Measurements from ENCODE around the gene TMPRSS6.
"Not testable (repeated sequence)": the region's sequence is repeated elsewhere in the genome, so short reads cannot be mapped to it uniquely, and the experiment has no call there.

The TMPRSS6 gene

DNA sequence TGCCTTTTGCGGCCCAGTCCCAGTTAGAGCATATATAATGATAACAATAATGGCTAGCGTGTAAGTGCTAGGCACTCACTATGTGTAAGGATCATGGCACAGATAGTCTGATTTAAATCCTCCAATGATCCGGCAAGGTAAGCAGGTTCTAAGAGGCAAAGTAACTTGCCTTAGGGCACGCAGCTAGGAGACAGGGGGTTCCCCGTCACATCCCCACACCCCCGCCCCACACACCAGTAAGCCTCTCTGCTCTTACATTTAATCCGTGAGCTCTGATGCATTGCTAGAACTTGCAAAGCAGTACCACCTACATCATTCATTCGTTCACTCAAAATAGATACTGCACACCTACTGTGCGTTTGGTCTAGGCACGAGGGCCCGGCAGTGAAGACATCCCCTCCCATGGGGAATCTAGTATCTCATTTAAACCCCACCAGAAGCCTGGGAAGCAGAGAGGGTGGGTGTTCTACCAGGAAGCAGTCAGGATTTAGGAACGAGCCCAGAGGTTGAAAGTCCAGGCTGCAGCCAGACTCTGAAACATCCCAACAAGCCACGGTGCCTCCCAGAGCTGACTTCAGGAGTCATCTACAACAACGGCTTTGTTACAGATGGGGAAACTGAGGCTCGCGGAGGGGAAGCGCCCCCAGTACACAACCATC is 20.6 kb downstream of the TMPRSS6 start:
- no peak for DNase-seq (ENCODE audit: low read depth, low spot score)

- DNase-seq (ENCODE audit: low read depth, low spot score): no peak
Observed at GRCh38 chr22:37088108-37088605, 21.4 kb downstream of the TMPRSS6 start.

DNA sequence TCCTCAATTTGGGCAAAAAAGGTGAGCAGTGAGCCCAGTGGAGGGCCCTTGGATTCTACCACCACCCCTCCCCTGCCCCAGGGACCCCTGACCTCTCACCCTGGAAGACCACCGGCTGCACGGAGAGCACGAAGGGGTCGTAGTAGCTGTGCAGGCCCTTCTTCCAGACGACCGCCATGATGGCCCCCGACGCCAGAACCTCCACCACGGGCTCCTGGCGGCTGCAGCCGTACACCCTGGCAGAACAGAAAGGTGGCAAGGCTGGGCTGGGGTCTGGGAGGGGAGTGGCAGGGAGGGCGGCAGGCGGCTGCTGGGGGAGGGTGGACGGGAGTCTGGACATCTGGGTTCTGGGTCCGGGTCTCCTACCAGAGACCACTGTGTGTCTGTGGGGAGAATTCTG is 23.3 kb downstream of the TMPRSS6 start:
- DNase-seq (ENCODE audit: low read depth, low spot score): no peak

GRCh38 chr22:37084385-37084784 is 25.1 kb downstream of the TMPRSS6 start:
- DNase-seq (ENCODE audit: low read depth, low spot score): no peak

- DNase-seq (ENCODE audit: low read depth, low spot score): no peak
Observed at GRCh38 chr22:37083914-37084313, 25.6 kb downstream of the TMPRSS6 start.

- no peak for DNase-seq (ENCODE audit: low read depth, low spot score)
Observed at GRCh38 chr22:37082251-37082873, 27.2 kb downstream of the TMPRSS6 start.

GRCh38 chr22:37080838-37081237 is 28.7 kb downstream of the TMPRSS6 start:
- no peak for DNase-seq (ENCODE audit: low read depth, low spot score)

DNA sequence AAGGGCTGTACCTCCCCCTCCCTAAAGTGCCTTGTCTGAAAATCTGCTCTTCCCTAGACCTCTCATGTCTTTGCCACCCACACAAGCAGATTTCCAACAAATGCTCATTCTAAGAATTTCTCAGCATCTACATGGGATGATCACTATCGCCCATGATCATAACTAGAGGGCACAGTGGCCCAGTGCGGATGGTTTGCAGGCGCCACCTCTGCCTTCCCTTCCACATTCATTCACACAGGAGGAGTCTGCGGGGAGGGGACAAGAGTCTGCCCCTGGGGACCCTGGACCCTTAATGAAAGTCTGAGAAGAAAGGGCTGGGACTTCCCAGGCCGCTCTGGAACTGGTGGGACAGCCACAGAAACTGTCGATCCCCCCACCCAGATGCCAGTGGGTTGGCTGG is 29.1 kb downstream of the TMPRSS6 start:
- DNase-seq (ENCODE audit: low read depth, low spot score): no peak

DNA sequence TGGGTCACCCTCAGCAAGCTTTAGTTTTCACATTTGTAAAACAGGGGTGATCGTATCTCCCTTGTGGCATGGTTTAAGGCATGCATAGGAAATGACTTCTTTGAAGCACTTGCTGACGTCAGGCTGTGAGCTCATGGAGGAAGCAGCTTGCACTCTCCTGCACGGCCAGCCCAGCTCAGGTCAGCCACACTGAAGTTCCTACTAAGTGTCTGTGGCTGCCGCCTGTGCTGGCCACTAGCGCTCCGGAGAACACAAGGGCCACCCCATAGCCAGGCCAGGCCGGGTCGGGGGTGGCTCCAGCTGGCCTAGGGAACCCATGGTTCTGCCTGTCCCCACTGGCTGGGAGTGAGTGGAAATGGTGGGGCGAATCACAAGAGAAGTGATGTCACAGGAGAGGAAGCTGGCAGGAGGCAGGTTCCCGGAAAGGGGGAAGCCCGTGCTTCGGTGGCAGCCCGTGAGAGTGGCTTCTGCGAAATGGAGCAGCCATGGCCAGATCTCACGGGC is 29.8 kb downstream of the TMPRSS6 start:
- DNase-seq (ENCODE audit: low read depth, low spot score): no peak

- no peak for DNase-seq (ENCODE audit: low read depth, low spot score)
Observed at GRCh38 chr22:37079158-37079557, 30.4 kb downstream of the TMPRSS6 start.

DNA sequence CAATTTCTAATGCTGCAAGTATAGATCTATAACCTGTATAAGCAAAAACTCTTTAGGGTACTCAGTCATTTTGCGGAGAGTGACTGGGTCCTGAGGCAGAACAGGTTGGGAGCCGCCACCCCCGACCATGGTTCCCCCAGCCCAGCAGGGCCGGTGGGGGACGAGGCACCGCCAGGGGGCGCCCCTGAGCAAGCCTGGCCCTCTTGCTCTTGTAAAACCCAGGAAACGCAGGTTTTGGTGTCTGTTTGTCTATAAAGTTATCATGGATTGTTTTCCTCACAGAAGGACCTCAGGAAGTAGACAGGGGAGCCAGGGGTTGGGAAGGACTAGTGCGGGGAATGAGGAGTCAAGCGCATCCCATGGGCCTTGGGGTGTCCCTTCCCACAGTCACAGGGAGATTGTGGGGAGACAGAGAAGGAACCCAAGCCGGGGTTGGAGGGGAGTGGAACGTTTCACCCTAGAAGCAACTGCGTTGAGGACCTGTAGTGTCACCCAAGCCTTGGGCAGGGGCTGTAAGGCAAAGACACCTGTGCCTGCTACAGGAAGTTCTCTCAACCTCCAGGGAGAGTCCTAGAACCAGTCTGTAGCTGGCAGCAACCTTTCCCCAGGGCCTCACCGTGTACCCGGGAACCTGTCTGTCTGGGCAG is 31.6 kb downstream of the TMPRSS6 start:
- DNase-seq (ENCODE audit: low read depth, low spot score): no peak

- no peak for DNase-seq (ENCODE audit: low read depth, low spot score)
Observed at GRCh38 chr22:37075822-37076433, 33.6 kb downstream of the TMPRSS6 start.

- DNase-seq (ENCODE audit: low read depth, low spot score): no peak
Observed at GRCh38 chr22:37075046-37075445, 34.5 kb downstream of the TMPRSS6 start.

DNA sequence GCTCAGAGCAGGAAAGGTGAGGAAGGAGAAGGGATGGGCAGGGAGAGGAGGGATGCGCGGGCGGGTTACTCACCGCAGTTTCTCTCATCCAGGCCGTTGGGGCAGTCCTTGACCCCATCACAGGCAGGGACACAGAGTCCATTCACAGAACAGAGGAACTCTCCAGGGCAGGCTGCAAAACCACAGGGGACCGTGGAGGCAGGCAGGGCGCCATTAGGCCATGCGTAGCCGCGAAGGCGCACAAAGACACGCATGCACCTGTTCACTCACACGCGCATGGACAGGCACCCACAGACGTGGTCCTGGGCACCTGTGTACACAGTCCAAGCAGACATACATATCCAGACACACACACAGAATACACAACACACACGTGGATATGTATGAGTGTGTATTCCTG is 35.0 kb downstream of the TMPRSS6 start:
- DNase-seq (ENCODE audit: low read depth, low spot score): no peak

GRCh38 chr22:37072673-37073072 is 36.8 kb downstream of the TMPRSS6 start:
- no peak for DNase-seq (ENCODE audit: low read depth, low spot score)

- not testable (repeated sequence) for DNase-seq (ENCODE audit: low read depth, low spot score)
Observed at GRCh38 chr22:37071850-37072592, 37.5 kb downstream of the TMPRSS6 start.

DNA sequence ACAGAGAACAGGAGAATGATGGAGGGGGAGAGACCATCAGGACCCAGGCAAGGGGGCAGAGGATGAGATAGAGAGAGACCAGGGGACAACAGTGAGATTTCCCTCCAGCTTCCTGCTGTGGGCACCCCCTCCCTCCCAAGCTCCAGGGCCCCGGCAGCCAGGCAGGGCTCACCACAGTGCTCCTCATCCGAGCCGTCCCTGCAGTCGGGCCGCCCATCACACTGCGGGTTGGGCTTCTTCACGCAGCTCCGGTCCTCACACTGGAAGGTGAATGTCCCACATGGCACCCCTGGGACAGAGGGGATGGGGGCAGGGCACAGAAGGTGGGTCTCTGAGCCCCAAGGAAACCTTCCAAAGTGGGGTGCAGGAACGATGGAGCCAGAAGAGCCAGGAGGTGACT is 38.8 kb downstream of the TMPRSS6 start:
- no peak for DNase-seq (ENCODE audit: low read depth, low spot score)

DNA sequence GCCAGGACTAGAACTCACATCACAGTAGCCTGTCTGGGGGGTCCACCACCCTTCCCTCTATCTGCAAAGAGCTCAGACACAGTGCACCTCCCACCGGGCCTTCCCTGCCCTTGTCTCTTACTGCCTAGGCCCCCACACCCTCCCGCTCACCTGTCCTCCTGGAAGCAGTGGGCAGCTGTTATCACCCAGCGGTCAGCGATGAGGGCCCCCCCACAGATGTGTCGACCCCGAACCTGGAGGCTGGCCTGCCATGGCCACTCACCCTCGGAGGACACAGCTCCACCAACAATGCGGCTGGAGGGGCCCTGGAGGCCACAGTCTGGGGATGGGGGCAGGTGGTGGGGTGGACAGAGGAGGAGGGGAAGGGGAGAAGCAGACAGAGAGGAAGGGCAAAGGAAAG is 39.2 kb downstream of the TMPRSS6 start:
- DNase-seq (ENCODE audit: low read depth, low spot score): no peak

DNA sequence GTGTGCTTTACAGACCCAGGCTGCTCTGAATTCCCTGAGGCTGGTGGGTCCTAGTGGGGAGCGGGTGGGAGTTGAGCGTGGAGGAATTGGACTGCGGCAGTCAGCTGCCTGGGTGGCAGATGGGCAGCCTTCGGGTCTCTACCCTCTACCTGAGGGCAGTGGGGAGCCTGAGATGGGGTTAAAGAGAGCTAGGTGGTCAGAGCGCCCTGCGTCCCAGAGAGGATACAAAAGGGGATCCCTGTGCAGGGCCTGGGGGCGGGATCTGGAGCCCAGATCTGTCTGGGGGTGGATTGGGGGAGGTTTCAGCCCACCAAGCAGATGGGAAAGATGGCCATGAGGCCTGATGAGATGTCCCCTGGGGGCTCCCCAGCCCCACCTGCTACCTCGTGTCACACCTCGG is 39.8 kb downstream of the TMPRSS6 start:
- no peak for DNase-seq (ENCODE audit: low read depth, low spot score)

DNA sequence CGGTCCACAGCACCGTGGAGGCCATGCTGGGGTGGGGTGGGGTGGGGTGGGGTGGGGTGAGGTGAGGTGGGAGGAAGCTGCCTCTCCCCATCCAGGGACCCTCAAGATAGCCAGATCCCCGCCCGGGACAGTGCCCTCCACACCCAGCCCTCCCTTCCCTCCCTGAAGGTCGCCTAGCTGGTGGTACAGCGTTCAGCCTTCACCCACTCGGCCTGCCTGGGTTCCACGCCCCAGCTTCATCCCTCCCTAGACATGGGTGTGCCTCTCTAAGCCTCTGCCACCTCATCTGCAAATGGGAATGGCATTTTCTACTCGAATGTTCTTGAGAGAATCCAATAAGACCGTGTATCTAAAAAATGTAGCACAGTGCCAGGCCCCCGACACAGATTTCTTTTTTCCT is 40.2 kb downstream of the TMPRSS6 start:
- DNase-seq (ENCODE audit: low read depth, low spot score): no peak

DNA sequence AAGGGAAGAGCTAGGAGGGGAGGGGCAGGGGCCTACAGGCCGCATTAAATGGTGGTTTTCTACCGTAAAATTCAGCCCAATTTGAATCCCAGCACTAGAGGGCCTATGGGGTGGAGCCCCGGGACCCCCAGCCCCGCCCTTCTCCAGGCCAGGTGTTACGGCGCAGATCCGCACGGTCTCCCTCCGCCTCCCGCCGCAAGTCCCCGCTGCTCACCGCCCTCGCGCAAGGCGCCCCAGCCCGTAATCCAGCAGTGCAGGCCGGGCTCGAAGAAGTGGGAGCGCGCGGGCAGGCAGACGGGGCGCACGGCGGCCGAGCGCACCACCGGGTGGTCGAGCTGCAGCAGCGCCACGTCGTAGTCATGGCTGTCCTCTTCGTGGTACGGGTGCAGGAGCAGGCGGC is 40.7 kb downstream of the TMPRSS6 start:
- peak; percentile 50 for DNase-seq (ENCODE audit: low read depth, low spot score)

- no peak for DNase-seq (ENCODE audit: low read depth, low spot score)
Observed at GRCh38 chr22:37067428-37067827, 42.1 kb downstream of the TMPRSS6 start.
